GM12874 (cell line): ENCODE results near the gene CDKAL1.

ENCODE experiments used
- CTCF ChIP-seq: IDR thresholded peaks from 2 replicates; pipeline ENCODE4 v1.5.1; 2011; ENCODE audit warnings: low read depth, mild to moderate bottlenecking, control low read depth, low read length, moderate library complexity; ENCODE audit not compliant: insufficient read depth

The CDKAL1 gene

DNA sequence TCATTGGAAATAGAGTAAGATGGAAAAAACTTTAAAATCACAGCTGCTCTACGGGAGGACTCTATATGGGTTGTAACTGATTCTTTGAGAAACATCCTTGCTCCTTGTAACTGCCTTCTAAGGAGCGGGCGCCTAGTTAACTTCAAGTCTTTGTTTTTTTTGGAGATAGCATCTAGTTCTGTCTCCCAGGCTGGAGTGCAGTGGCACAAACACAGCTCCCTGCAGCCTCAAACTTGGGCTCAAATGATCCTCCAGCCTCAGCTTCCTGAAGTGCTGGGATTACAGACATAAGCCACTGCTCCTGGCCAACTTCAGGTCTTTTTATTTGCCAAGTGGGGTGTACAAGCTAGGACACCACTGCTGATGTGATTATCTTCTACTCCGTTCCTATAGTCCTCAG is 552.9 kb downstream of the CDKAL1 start:
- TF ChIP-seq CTCF, result no peak

DNA sequence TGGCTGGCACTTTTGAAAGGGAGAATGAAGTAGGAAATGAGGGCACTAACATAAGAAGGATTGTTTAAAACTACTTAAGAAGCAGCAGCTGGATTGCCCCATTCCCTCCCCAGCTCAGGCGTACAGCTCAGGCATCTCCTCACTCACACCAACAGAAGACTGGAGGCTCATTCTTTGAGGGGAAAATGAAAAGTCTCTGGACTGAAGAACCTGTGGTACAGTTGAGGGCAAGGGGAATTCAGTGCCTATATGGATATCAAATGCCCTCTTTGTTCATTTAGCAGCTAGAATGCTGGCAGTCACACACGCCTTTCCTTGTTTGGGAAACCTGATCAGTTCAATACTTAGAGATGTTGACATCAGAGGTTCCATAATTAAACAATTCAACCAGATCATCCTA is 557.2 kb downstream of the CDKAL1 start:
- no peak for TF ChIP-seq CTCF

DNA sequence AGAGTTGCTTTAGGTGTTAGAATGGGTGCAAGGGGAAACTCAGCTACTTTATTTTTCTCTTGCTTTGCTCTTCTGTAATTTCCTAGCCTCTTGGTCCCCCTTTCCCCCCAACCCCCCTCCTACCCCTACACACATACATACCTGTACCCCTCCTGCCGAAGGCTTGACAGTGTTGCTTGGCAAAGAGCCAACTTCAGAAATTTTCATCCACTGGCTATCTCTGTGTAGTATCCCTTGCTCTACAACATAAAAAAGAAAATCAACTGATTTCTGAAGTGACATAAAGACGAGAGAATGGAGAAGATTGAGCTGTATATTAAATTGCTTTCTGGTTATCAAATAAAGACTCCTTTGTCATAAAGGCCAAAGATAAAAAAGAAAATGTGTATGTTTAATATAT is 561.2 kb downstream of the CDKAL1 start:
- TF ChIP-seq CTCF, result no peak

GRCh38 chr6:21098134-21098533 is 563.9 kb downstream of the CDKAL1 start:
- TF ChIP-seq CTCF, result no peak

DNA sequence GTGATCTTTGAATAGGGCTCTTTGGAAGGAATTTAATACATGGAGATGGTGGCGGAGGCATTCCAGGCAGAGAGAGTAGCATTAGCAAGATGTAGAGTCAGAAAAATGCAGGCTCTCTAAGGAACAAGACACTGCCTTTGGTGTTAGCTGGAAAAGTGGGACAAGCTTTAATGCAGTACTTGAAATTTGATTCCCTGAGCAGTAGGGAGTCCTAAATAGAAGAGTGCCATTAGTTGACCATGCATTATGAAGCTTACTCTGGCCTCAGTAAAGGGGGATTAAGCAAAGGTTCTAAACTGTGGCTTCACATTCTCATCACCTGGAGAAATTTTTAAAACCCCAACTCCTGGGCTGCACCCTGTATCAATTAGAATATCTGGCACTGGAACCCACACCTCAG is 564.5 kb downstream of the CDKAL1 start:
- no peak for TF ChIP-seq CTCF

- TF ChIP-seq CTCF, result no peak
These were observed 565.4 kb downstream of the CDKAL1 start for GRCh38 chr6:21099338-21100314.

GRCh38 chr6:21100991-21101390 is 566.7 kb downstream of the CDKAL1 start:
- no peak for TF ChIP-seq CTCF
